Erythroblast (primary cell): ENCODE results near the gene NUDT22.

Experiments
- DNase-seq, 2 experiments: peaks; one replicate each; lab custom pipeline; 2025; lab: John Stamatoyannopoulos, UW
- GATA1 ChIP-seq: IDR thresholded peaks from 2 replicates; pipeline ENCODE4 v1.6.1; 2011; ENCODE audit warnings: low read depth, mild to moderate bottlenecking, control low read depth, low read length, moderate library complexity
- POLR2A ChIP-seq: IDR thresholded peaks from 2 replicates; pipeline ENCODE4 v1.6.1; 2011; ENCODE audit warnings: mild to moderate bottlenecking, low read length

Gene NUDT22

DNA sequence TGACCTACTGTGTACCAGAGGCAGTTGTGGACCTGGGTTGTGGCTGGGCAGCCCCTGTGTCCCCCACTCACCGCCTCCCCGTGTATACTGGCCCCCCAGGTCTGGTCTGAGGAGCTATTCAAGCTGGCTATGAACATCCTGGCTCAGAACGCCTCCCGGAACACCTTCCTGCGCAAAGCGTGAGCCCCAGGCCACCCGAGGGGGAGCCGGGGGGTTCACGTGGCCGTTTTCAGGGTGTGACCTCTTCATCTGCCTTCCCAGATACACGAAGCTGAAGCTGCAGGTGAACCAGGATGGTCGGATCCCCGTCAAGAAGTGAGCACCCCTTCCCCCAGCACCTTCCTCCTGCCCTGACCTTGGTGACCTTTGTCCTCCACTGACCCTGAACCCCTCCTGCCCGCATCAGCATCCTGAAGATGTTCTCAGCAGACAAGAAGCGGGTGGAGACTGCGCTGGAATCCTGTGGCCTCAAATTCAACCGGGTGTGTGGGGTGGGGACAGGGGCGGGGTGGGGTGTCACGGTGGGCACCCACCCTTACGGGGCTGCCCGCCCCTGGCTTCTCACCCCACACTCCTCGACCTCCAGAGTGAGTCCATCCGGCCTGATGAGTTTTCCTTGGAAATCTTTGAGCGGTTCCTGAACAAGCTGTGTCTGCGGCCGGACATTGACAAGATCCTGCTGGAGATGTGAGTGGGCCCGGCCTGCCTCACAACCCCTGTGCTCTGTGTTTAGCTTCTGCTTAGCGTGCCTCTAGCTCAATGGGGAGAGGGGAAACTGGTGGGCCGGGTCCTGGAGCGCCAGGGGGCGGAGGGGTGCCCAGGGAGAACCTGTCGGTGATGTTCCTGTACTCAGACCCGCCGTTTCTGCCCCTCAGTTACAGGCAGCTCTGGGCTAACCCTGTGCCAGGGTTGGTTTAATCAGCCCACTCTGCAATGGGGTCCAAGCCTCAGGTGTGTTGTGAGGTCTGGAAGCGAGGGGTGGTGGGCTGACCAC, 29.4 kb downstream of the NUDT22 start:
- no peak for DNase-seq
- no peak for TF ChIP-seq GATA1
- no peak for TF ChIP-seq POLR2A

DNA sequence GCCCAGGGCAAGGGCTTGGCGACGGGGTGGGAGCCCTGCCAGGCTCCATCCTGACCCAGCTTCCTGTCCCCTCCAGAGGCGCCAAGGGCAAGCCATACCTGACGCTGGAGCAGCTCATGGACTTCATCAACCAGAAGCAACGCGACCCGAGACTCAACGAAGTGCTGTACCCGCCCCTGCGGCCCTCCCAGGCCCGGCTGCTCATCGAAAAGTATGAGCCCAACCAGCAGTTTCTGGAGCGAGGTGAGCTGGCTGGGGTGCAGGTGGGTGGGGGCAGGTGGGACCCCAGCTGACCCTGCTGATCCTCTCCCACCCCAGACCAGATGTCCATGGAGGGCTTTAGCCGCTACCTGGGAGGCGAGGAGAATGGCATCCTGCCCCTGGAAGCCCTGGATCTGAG, 30.2 kb downstream of the NUDT22 start:
- DNase-seq = no peak
- TF ChIP-seq POLR2A = no peak
- TF ChIP-seq GATA1 = no peak

DNA sequence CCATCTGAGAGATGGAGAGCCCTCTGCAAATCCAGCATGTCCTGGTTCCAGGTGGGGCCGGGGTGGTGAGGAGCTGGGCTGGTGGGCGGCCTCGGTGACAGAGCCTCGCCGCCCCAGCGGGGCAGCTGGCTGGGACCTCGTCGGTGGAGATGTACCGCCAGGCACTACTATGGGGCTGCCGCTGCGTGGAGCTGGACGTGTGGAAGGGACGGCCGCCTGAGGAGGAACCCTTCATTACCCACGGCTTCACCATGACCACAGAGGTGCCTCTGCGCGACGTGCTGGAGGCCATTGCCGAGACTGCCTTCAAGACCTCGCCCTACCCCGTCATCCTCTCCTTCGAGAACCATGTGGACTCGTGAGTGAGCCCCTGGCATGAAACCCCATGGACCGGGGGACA, 32.3 kb downstream of the NUDT22 start:
- DNase-seq = no peak
- TF ChIP-seq GATA1 (no peak), POLR2A (no peak)

DNA sequence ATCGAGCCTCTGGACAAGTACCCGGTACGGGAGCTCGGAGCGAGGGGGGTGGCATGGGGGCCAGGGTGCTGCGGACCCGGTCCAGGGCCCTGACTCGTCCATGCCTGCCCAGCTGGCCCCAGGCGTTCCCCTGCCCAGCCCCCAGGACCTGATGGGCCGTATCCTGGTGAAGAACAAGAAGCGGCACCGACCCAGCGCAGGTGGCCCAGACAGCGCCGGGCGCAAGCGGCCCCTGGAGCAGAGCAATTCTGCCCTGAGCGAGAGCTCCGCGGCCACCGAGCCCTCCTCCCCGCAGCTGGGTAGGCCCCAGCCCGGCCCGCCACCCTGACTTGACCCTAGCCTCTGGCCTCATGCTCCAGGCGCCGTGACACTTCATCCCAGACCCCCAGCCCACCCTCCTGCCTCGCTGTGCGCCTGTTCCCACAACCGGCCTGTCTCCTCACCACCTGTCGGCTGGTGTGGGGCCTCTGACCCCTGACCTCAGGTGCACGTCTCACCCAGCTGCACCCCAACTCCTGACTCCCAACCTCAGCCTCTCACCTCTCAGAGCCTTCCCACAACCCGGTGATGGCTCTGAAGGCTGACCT, 33.0 kb downstream of the NUDT22 start:
- TF ChIP-seq GATA1 = no peak
- TF ChIP-seq POLR2A = no peak

DNA sequence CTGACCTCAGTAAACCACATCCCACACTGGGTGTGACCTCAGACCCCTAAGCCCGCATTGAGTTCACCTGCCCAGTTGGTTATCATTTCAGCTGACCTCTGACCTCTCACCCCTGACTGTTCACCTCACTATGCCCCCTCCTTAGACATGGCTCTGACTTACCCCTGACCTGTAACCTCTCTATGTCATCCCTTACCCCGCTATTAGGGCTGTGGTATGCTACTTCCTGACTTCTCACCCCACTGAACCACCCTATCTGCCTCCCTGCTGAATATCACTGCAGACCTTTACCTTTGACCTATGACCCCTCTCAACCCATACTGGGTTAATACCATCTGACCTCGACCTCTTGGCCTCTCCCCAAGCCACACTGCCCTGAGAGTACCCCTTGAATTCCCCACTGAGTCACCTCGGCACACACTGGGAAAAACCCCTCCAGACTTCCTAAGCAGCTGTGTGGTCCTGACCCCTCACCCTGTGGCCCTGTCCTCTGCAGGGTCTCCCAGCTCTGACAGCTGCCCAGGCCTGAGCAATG, 33.5 kb downstream of the NUDT22 start:
- no peak for DNase-seq
- no peak for TF ChIP-seq GATA1
- no peak for TF ChIP-seq POLR2A

More for the DNA sequence above, 33.0 kb downstream of the NUDT22 start:
- DNase-seq = no peak

DNA sequence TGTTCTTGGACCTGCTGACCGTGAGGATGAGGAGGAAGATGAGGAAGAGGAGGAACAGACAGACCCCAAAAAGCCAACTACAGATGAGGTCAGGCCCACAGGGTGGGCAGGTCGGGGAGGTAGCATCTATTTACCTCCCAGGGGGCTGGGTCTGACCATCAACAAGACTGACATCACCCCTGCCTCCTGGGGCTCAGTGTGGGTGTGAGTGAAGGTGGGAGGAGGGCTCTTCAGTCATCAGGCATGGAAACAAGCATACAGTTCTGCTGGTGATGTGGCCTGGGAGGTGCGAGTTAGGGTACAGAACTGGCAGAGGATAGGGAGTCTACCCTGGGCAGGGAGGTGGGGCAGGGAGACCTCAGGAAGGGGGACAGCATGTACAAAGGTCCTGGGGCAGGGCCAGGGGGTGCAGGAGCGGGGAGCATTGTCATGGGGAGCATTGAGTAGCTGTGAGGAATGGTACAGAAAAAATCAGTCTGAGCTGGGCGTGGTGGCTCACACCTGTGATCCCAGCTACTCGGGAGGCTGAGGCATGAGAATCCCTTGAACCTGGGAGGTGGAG, 34.2 kb downstream of the NUDT22 start:
- no peak for TF ChIP-seq POLR2A
- TF ChIP-seq GATA1 = no peak
- no peak for DNase-seq

DNA sequence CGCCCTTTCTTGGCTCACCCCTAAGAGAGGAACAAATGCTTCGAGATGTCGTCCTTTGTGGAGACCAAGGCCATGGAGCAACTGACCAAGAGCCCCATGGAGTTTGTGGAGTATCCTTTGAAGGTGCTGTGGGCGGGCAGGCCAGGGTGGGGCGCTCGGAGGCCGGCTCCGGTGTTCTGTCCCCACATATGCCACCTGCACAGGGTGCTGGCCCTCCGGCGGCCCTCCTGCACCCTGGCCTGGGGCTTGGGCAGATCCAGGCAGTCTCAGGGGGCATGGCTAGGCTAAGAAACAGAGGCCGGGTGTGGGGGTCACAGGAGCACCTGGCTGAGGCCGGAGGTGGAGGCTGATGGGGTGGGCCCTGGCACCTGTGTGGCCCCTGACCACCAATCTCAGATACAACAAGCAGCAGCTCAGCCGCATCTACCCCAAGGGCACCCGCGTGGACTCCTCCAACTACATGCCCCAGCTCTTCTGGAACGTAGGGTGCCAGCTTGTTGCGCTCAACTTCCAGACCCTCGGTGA, 35.5 kb downstream of the NUDT22 start:
- TF ChIP-seq POLR2A = no peak
- no peak for TF ChIP-seq GATA1
- no peak for DNase-seq

DNA sequence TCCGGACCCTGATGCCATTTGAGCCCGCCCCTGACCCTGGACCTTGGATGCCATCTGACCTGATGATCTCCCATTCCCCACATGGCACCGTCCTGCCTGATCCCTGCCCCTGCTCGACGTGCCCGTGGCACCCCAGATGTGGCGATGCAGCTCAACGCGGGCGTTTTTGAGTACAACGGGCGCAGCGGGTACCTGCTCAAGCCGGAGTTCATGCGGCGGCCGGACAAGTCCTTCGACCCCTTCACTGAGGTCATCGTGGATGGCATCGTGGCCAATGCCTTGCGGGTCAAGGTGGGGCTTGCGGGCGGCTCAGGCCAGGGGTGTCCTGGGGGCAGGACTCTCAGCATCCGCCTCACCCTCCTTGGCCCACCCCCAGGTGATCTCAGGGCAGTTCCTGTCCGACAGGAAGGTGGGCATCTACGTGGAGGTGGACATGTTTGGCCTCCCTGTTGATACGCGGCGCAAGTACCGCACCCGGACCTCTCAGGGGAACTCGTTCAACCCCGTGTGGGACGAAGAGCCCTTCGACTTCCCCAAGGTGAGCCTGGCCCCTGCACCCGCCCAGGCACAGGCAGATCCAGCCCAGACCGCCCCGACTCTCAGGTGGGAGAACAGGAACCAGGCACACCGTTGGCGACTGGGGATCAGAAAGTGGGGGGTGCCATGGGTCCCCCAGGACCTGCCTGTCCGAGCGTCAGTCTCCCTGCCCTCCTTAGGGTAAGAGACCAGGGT, 36.4 kb downstream of the NUDT22 start:
- no peak for DNase-seq
- TF ChIP-seq POLR2A (no peak), GATA1 (no peak)

DNA sequence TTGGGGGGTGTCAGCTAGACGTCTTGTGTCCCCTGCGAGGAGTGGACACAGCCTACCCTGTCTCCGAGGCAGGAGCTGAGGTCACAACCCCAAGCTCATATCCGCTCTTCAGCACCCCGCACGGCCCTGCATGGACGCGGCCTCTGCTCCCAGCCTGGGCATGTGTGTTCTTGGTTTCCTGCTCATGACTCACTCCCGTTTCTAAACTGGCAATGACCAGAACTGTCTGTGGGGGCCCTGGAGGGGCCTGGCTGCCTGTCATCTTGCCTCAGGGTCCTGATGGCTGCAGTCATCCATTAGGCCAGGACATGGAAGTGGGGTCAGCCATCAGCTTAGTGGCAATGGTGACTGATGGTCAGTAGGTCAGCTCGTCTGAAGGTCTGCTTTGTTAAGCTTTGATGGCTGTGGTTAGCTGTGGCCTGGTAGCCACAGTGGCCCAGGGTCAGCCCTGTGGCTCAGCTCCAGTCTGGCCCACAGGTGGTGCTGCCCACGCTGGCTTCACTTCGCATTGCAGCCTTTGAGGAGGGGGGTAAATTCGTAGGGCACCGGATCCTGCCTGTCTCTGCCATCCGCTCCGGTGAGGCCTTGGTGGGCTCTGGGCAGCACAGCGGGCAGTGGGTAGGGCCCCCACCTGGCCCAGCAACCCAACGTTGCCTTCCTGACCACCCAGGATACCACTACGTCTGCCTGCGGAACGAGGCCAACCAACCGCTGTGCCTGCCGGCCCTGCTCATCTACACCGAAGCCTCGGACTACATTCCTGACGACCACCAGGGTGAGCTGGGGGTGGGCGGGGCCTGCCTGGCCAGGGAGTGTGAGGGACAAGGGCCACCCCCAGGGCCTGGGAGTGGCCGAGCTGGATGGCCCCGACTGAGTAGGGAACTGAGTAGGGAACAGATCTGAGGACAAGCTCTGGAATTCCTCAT, 37.2 kb downstream of the NUDT22 start:
- no peak for TF ChIP-seq POLR2A
- TF ChIP-seq GATA1 = no peak
- DNase-seq = no peak

DNA sequence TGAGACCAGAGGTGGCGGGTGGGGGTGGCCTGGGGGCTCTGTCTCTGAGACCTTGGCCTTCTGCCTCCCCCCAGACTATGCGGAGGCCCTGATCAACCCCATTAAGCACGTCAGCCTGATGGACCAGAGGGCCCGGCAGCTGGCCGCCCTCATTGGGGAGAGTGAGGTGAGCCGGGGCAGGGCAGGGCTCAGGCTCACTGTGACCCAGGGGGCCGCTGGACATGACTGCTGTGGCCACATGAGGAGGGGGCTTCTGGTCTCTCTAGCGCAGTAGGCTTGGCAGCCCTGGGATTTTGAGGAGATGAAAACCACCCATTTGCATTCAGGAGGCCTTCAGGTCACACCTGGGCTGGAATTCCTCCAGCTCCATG, 37.9 kb downstream of the NUDT22 start:
- DNase-seq = no peak
- TF ChIP-seq POLR2A (no peak), GATA1 (no peak)

DNA sequence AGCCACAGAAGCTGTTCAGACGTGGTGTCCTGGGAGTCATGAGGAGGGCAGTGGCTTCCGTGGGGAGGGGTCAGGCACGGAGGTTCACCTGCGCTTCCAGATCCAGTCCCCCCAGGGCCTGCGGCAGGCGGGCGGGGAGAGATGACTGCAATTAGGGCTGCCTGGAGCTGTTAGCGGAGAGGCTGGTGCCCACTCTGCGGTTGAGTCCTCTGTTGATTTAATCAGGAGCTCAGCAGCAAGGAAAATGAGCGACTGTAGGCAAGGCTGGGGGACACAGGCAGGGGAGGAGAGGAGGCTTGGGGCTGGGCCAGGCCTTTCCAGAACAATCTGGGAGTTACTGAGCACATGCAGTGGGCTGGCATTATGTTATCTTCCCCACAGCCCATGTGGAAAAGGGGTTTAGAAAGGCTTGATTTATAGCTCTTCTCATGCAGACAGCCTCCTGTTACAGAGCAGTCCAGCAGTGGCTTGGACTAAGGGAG, 38.3 kb downstream of the NUDT22 start:
- no peak for TF ChIP-seq GATA1
- TF ChIP-seq POLR2A = no peak
- no peak for DNase-seq
